IMR-90 (cell line): Measurements from ENCODE around the gene ALOXE3. TPM values are rescaled to one million over a fixed set of nuclear protein-coding genes. Genes with fewer than 3 reads are reported as not detected.

Experiments
- ATAC-seq: fragments of 200-7000 bp; cut with Tn5 transposase; 2 replicates; pipeline ENCODE4 v1.9.1; 2020; ENCODE audit warnings: low read depth, mild to moderate bottlenecking, moderate library complexity
- BruUV-seq: library from RNA; stranded (reverse); fragments of 400-500 nt; replicated peaks from 2 replicates; lab custom pipeline; 2021; lab: Mats Ljungman, UMichigan
- CTCF ChIA-PET: fragments of 300-600 bp; formaldehyde crosslinking; extraction: SDS; loops from one replicate; lab custom pipeline; 2021; ENCODE audit warnings: antibody characterized with exemption; lab: Yijun Ruan, JAX
- POLR2A ChIA-PET: fragments of 300-600 bp; sonication (Branson Sonifier 250); formaldehyde crosslinking; loops from one replicate; lab custom pipeline; 2022; ENCODE audit warnings: antibody characterized with exemption; ENCODE audit not compliant: unreplicated experiment; lab: Charles Lee
- DNase-seq: peaks from one replicate; pipeline ENCODE4 v3.0.0; 2013
- H2AFZ ChIP-seq: replicated peaks from 2 replicates; pipeline ENCODE3; 2013; ENCODE audit warnings: low read length, mild to moderate bottlenecking; ENCODE audit not compliant: poor library complexity
- H2AK5ac ChIP-seq: 2 replicates; pipeline ENCODE4 v1.6.1; 2013; ENCODE audit warnings: low read depth, low read length, inconsistent platforms
- H2AK9ac ChIP-seq: replicated peaks from 2 replicates; pipeline ENCODE3; 2013; ENCODE audit warnings: mild to moderate bottlenecking, low read depth, low read length, moderate library complexity; ENCODE audit not compliant: poor library complexity
- H2BK120ac ChIP-seq: 2 replicates; pipeline ENCODE4 v1.6.1; 2013; ENCODE audit warnings: low read depth, low read length, inconsistent platforms
- H2BK15ac ChIP-seq: 3 replicates; pipeline ENCODE4 v1.6.1; 2013; ENCODE audit warnings: low read depth, low read length, inconsistent platforms
- H2BK20ac ChIP-seq: 2 replicates; pipeline ENCODE4 v1.6.1; 2013; ENCODE audit warnings: low read depth, mild to moderate bottlenecking, inconsistent platforms, low read length, moderate library complexity
- H2BK5ac ChIP-seq: 2 replicates; pipeline ENCODE4 v1.6.1; 2013; ENCODE audit warnings: mild to moderate bottlenecking, low read depth, low read length, inconsistent platforms; ENCODE audit not compliant: poor library complexity, severe bottlenecking
- H3K14ac ChIP-seq: replicated peaks from 2 replicates; pipeline ENCODE4 v1.6.1; 2013; ENCODE audit warnings: low read depth, low read length, inconsistent platforms
- H3K18ac ChIP-seq: 2 replicates; pipeline ENCODE4 v1.6.1; 2013; ENCODE audit warnings: low read depth, low read length, control low read depth
- H3K23ac ChIP-seq: 2 replicates; pipeline ENCODE4 v1.6.1; 2013; ENCODE audit warnings: low read depth, low read length, inconsistent platforms
- H3K27ac ChIP-seq: 2 replicates; pipeline ENCODE4 v1.5.1; 2013; ENCODE audit warnings: mild to moderate bottlenecking, control low read depth, low read length; ENCODE audit not compliant: insufficient read depth
- H3K27me3 ChIP-seq: 2 replicates; pipeline ENCODE4 v1.6.1; 2013; ENCODE audit warnings: low read length; ENCODE audit not compliant: control insufficient read depth, insufficient read depth
- H3K36me3 ChIP-seq: 2 replicates; pipeline ENCODE4 v1.6.1; 2013; ENCODE audit warnings: low read length, mixed read lengths; ENCODE audit not compliant: control insufficient read depth, insufficient read depth
- H3K4ac ChIP-seq: 2 replicates; pipeline ENCODE4 v1.6.1; 2013; ENCODE audit warnings: low read depth, low read length, inconsistent platforms
- H3K4me1 ChIP-seq: 2 replicates; pipeline ENCODE4 v1.6.1; 2013; ENCODE audit warnings: low read length, mixed read lengths; ENCODE audit not compliant: control insufficient read depth, insufficient read depth
- H3K4me2 ChIP-seq: 2 replicates; pipeline ENCODE4 v1.6.1; 2013; ENCODE audit warnings: low read depth, mild to moderate bottlenecking, control low read depth, low read length, moderate library complexity
- H3K4me3 ChIP-seq: 2 replicates; pipeline ENCODE4 v1.5.1; 2013; ENCODE audit warnings: low read depth, mild to moderate bottlenecking, control low read depth, low read length, moderate library complexity; ENCODE audit not compliant: insufficient read depth
- H3K56ac ChIP-seq: 2 replicates; pipeline ENCODE4 v1.6.1; 2013; ENCODE audit warnings: low read length, inconsistent platforms; ENCODE audit not compliant: insufficient read depth; ENCODE audit errors: extremely low read depth
- H3K79me1 ChIP-seq, 2 experiments: 2 replicates each; pipeline ENCODE4 v1.6.1; 2013; ENCODE audit warnings: low read length in 2 of 2, inconsistent platforms in 1 of 2, low read depth in 1 of 2
- H3K9ac ChIP-seq: 2 replicates; pipeline ENCODE4 v1.6.1; 2013; ENCODE audit warnings: low read depth, low read length, control low read depth
- H3K9me1 ChIP-seq: 2 replicates; pipeline ENCODE4 v1.6.1; 2013; ENCODE audit warnings: low read length, inconsistent platforms; ENCODE audit not compliant: insufficient read depth
- H3K9me3 ChIP-seq: 2 replicates; pipeline ENCODE4 v1.6.1; 2013; ENCODE audit warnings: low read length; ENCODE audit not compliant: control insufficient read depth, insufficient read depth
- H4K20me1 ChIP-seq: 2 replicates; pipeline ENCODE4 v1.6.1; 2013; ENCODE audit warnings: low read length, inconsistent platforms; ENCODE audit not compliant: insufficient read depth
- H4K5ac ChIP-seq: 2 replicates; pipeline ENCODE4 v1.6.1; 2013; ENCODE audit warnings: mild to moderate bottlenecking, low read depth, low read length, control low read depth
- H4K8ac ChIP-seq, 2 experiments: 2 replicates each; pipeline ENCODE4 v1.6.1; 2013; ENCODE audit warnings: low read depth in 2 of 2, low read length in 2 of 2, control low read depth in 1 of 2, inconsistent platforms in 1 of 2
- H4K91ac ChIP-seq: 2 replicates; pipeline ENCODE4 v1.6.1; 2013; ENCODE audit warnings: low read depth, low read length, inconsistent platforms; ENCODE audit not compliant: insufficient read depth
- FOS ChIP-seq: fragments of 150-350 bp; IDR thresholded peaks from 2 replicates; pipeline ENCODE4 v1.6.1; 2016; ENCODE audit warnings: low read depth, low read length
- MAZ ChIP-seq: IDR thresholded peaks from 2 replicates; pipeline ENCODE4 v1.6.1; 2012; ENCODE audit warnings: low read depth, mild to moderate bottlenecking, low read length, improper control_type of control experiment, moderate library complexity, borderline replicate concordance
- RAD21 ChIP-seq: IDR thresholded peaks from 2 replicates; pipeline ENCODE4 v1.6.1; 2012; ENCODE audit warnings: low read length, improper control_type of control experiment
- WGBS, 2 experiments: methylation state at CpG; one replicate each; pipeline versions ENCODE4 v1.1.5 to v1.1.7; 2013; ENCODE audit warnings: missing lambda C conversion rate in 2 of 2; ENCODE audit not compliant: insufficient read length in 1 of 2; ENCODE audit errors: extremely low coverage in 2 of 2; 5-methylcytosine and 5-hydroxymethylcytosine counted together
- dilution Hi-C: fragments of 300-500 bp; cut with HindIII; formaldehyde crosslinking; loops from one replicate; pipeline ENCODE4 v1.14.3; 2018; ENCODE audit warnings: low sequenced_read_pairs; ENCODE audit not compliant: unreplicated experiment
- in situ Hi-C: fragments of 300-500 bp; cut with MboI; formaldehyde crosslinking; loops from 3 replicates; pipeline ENCODE4 v1.14.3; 2019; ENCODE audit warnings: low sequenced_read_pairs, inconsistent platforms, mixed read lengths
- intact Hi-C: fragments of 100-400 bp; cut with micrococcal nuclease; formaldehyde crosslinking; loops from 2 replicates; pipeline ENCODE4 v1.10.0; 2022
- polyA plus RNA-seq, 3 experiments: library from polyadenylated mRNA; depleted of rRNA; stranded (reverse); fragments of >200 nt; gene quantifications; 2 replicates each; pipeline ENCODE4 v1.2.3, GENCODE V29; 2012; ENCODE audit warnings: low replicate concordance in 1 of 3
- total RNA-seq: library from RNA; depleted of rRNA; stranded (reverse); fragments of >200 nt; gene quantifications from 2 replicates; pipeline ENCODE4 v1.2.3, GENCODE V29; 2012
- TF ChIP-seq, protein P1 (sequence below): fragments of 150-350 bp; IDR thresholded peaks from 2 replicates; pipeline ENCODE4 v1.6.1; 2016; ENCODE audit warnings: low read depth, mild to moderate bottlenecking, low read length, moderate library complexity, borderline replicate concordance

ALOXE3 gene
- total and polyA plus RNA-seq, 2 of the 4 experiments (the other 2 are of a cell fraction), result under 0.01 to 0.26 TPM

DNA sequence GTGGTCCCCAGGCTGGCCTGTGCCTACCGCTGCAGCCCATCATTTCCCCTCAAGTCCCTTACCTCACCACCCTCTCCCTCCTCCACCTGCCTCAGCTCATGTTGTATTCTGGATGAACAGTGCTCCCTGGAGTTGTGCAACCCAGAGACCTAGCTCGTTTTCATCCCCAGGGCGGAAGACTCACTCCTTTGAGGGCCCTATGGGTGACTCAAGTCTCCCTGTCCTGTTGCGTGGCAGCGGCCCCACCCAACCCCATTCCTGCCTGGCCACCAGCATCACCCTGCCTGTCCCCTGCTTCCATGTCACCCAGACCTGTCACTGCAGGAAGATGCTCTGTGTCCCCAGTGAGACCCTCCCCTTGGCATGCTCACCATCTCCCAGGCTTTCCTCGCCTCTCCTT, 34.1 kb downstream of the ALOXE3 start:
- in situ Hi-C loops (loop anchor here (25.0 kb wide), 2 partner anchors 228 to 678 kb away; partner anchors contain the start of genes ARHGEF15 and SPDYE4), intact Hi-C loops (loop anchor here (5.0 kb wide), 1 partner anchor 73 kb away; no protein-coding TSS in a partner anchor), dilution Hi-C loops (no loop called here)
- no peak for ATAC-seq
- peak overlapping the region; percentile 21 for H2AFZ ChIP-seq
- no peak overlapping the region for H2AK9ac ChIP-seq
- H4K20me1 ChIP-seq, result no peaks in the 10 kb centered on the region
- H3K4ac ChIP-seq, result no peak overlapping the region
- no peak overlapping the region for H2BK5ac ChIP-seq
- H3K27me3 ChIP-seq, result peaks cover 63% of the 10 kb centered on the region
- H3K4me3 ChIP-seq, result no peak overlapping the region
- no peak overlapping the region for H3K4me2 ChIP-seq
- ChIA-PET POLR2A (no interaction called here), CTCF (interaction anchor here (0.9 to 1.2 kb wide), 2 partner anchors 9 to 11 kb away, joined by 4 read pairs; no protein-coding TSS in a partner anchor)
- no peak overlapping the region for H4K5ac ChIP-seq
- no peak overlapping the region for H2BK120ac ChIP-seq
- no peak overlapping the region for H2BK15ac ChIP-seq
- no peaks in the 10 kb centered on the region for H3K9me3 ChIP-seq
- H3K36me3 ChIP-seq, result no peaks in the 10 kb centered on the region
- no CpG with 5 or more reads among the region's 6 CpGs for WGBS, 2 experiments
- H4K91ac ChIP-seq, result no peak overlapping the region
- H2BK20ac ChIP-seq, result no peak overlapping the region
- DNase-seq, result no peak
- H3K9ac ChIP-seq, result no peak overlapping the region
- no peak overlapping the region for H3K56ac ChIP-seq
- no peak overlapping the region for H3K27ac ChIP-seq
- 0 out of 2 replicates have a peak, but pooled peaks cover 1% of the 10 kb centered on the region for H3K4me1 ChIP-seq
- no TSS peak for BruUV-seq
- H2AK5ac ChIP-seq, result no peak overlapping the region
- no peak overlapping the region for H3K18ac ChIP-seq
- no peaks in the 10 kb centered on the region for H3K79me1 ChIP-seq
- H3K23ac ChIP-seq, result no peak overlapping the region
- TF ChIP-seq, protein P1, sequence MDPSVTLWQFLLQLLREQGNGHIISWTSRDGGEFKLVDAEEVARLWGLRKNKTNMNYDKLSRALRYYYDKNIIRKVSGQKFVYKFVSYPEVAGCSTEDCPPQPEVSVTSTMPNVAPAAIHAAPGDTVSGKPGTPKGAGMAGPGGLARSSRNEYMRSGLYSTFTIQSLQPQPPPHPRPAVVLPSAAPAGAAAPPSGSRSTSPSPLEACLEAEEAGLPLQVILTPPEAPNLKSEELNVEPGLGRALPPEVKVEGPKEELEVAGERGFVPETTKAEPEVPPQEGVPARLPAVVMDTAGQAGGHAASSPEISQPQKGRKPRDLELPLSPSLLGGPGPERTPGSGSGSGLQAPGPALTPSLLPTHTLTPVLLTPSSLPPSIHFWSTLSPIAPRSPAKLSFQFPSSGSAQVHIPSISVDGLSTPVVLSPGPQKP, result no peak
- TF ChIP-seq RAD21, result no peak
- TF ChIP-seq MAZ, result no peak
- no peak for TF ChIP-seq FOS
- H3K14ac ChIP-seq, result no peak overlapping the region
- H4K8ac ChIP-seq, result no peak overlapping the region
- no peaks in the 10 kb centered on the region for H3K9me1 ChIP-seq
